ENCODE data around the gene TTC23.

- no peak for TF ChIP-seq CTCF (IDR thresholded peaks at IDR 0.05)
- peak; percentile 22 to 53 (median 37) for TF ChIP-seq POLR2AphosphoS5 (IDR thresholded peaks at IDR 0.05)
These were observed at the start of gene TTC23 for GRCh38 chr15:99249270-99249841.
